KMS-11 (cell line): Measurements from ENCODE around the gene MTX2.

Experiments used
- H2AFZ ChIP-seq: fragments of 200-600 bp; sonication (generic); 2 replicates; pipeline ENCODE4 v1.6.1; 2016; ENCODE audit warnings: antibody characterized with exemption, mixed run types, low read depth
- H3K27ac ChIP-seq: fragments of 200-600 bp; sonication (generic); 2 replicates; pipeline ENCODE4 v1.6.1; 2016; ENCODE audit warnings: mild to moderate bottlenecking, mixed run types
- H3K27me3 ChIP-seq: fragments of 200-600 bp; sonication (generic); 2 replicates; pipeline ENCODE4 v1.6.1; 2017; ENCODE audit warnings: mild to moderate bottlenecking, low read depth, mixed run types, moderate library complexity; ENCODE audit not compliant: insufficient read depth
- H3K36me3 ChIP-seq: fragments of 200-600 bp; sonication (generic); 2 replicates; pipeline ENCODE4 v1.6.1; 2017; ENCODE audit warnings: mild to moderate bottlenecking, mixed run types; ENCODE audit not compliant: insufficient read depth
- H3K4me1 ChIP-seq: fragments of 200-600 bp; sonication (generic); 2 replicates; pipeline ENCODE4 v1.6.1; 2016; ENCODE audit warnings: mild to moderate bottlenecking, low read depth, mixed run types; ENCODE audit not compliant: poor library complexity, severe bottlenecking
- H3K4me2 ChIP-seq: fragments of 200-600 bp; sonication (generic); 2 replicates; pipeline ENCODE4 v1.7.0; 2016; ENCODE audit warnings: mild to moderate bottlenecking, mixed run types
- H3K4me3 ChIP-seq: fragments of 200-600 bp; sonication (generic); IDR thresholded peaks from 2 replicates; pipeline ENCODE4 v1.6.1; 2017; ENCODE audit warnings: low read depth, low read length, mixed read lengths; ENCODE audit not compliant: insufficient read depth
- H3K79me2 ChIP-seq: fragments of 200-600 bp; sonication (generic); 2 replicates; pipeline ENCODE4 v1.6.1; 2016; ENCODE audit warnings: low read depth, mixed run types; ENCODE audit not compliant: insufficient read depth
- H3K9ac ChIP-seq: fragments of 200-600 bp; sonication (generic); 2 replicates; pipeline ENCODE4 v1.6.1; 2016; ENCODE audit warnings: mild to moderate bottlenecking, mixed run types
- H4K20me1 ChIP-seq: fragments of 200-600 bp; sonication (generic); 2 replicates; pipeline ENCODE4 v1.6.1; 2016; ENCODE audit warnings: mild to moderate bottlenecking, mixed run types; ENCODE audit not compliant: insufficient read depth
- TF ChIP-seq, protein P1 (sequence below): fragments of 200-600 bp; sonication (generic); conservative IDR thresholded peaks from 2 replicates; pipeline ENCODE4 v1.6.1; 2017; ENCODE audit warnings: low read depth, mild to moderate bottlenecking, antibody characterized with exemption, low read length, moderate library complexity, mixed read lengths

MTX2 gene

DNA sequence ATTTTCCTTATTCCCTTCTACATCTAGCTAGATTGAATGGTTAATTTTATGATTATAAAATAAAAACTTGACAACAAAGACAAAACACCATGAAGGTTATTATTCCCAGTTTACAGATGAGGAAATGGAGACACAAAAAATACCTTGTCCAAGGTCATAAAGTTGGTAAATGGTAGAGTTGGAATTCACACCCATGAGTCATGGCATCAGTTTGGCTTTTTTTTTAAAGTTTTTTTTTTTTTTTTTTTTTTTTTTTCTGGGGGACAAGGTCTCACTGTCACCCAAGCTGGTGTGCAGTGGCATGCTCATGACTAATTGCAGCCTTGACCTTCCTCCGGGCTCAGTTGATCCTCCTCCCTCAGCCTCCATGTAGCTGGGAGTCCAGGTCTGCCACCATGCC, 70.0 kb downstream of the MTX2 start:
- Histone ChIP-seq H3K36me3 (no peaks in the 10 kb centered on the region), H3K4me2 (no peak overlapping the region), H3K4me3 (no peak overlapping the region), H4K20me1 (no peaks in the 10 kb centered on the region), H3K9ac (no peak overlapping the region), H2AFZ (no peak overlapping the region), H3K27me3 (no peaks in the 10 kb centered on the region), H3K4me1 (no peaks in the 10 kb centered on the region), H3K79me2 (no peaks in the 10 kb centered on the region), H3K27ac (no peak overlapping the region)
- TF ChIP-seq, protein P1, sequence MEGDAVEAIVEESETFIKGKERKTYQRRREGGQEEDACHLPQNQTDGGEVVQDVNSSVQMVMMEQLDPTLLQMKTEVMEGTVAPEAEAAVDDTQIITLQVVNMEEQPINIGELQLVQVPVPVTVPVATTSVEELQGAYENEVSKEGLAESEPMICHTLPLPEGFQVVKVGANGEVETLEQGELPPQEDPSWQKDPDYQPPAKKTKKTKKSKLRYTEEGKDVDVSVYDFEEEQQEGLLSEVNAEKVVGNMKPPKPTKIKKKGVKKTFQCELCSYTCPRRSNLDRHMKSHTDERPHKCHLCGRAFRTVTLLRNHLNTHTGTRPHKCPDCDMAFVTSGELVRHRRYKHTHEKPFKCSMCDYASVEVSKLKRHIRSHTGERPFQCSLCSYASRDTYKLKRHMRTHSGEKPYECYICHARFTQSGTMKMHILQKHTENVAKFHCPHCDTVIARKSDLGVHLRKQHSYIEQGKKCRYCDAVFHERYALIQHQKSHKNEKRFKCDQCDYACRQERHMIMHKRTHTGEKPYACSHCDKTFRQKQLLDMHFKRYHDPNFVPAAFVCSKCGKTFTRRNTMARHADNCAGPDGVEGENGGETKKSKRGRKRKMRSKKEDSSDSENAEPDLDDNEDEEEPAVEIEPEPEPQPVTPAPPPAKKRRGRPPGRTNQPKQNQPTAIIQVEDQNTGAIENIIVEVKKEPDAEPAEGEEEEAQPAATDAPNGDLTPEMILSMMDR: no peak

DNA sequence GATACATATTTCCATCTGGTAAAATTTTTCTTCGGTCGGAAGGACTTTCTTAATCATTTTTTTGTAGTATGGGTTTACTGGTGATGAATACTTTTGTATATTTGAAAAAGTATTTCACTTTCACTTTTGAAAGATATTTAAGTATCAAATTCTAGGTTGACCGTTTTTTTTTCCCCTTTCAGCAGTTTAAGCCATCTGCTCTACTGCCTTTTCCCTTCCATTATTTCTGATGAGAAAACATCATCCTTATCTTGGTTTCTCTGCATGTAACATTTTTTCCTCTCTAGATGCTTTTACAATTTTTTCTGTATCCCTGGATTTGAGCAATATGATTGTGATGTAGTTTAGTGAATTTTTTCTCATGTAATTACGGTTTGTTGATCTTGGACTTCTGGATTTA, 87.0 kb downstream of the MTX2 start:
- no peak overlapping the region for H3K27ac ChIP-seq
- H3K9ac ChIP-seq: no peak overlapping the region
- TF ChIP-seq, protein P1: no peak
- H3K79me2 ChIP-seq: no peaks in the 10 kb centered on the region
- no peaks in the 10 kb centered on the region for H3K36me3 ChIP-seq
- H3K4me2 ChIP-seq: no peak overlapping the region
- H3K4me1 ChIP-seq: no peaks in the 10 kb centered on the region
- H4K20me1 ChIP-seq: no peaks in the 10 kb centered on the region
- H3K4me3 ChIP-seq: no peak overlapping the region
- no peaks in the 10 kb centered on the region for H3K27me3 ChIP-seq
- H2AFZ ChIP-seq: no peak overlapping the region

DNA sequence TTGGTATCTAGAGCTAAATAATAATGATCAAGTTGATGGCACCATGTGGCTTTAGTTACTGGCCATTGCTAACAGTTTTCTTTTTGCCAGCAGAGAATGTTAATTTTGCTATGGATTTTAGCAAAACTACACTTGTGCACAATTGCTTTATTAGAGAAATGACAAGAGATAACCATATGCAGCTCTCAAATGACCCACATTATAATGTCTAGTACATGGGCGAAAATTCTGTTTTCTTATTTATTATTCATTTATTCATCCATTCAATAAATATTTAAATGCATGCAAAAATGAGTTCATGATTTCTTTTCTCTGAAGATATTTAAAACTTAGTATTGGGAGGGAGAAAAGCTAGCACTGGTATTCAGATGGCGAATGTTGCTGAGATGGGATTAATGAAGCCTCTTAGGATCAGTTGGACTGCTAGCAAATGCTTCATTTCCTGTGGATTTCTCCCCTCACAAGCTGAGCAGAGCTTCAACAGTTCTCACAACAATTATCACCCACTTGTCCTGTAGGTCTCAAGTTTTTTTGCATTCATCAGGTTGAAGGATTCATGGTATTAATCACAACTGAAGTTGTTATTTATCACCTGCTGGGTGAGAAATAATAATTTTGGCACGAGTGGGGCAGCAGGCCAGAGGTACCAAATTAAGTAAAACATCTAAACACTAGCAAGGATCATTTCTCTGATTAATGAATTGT, 95.2 kb downstream of the MTX2 start:
- H3K9ac ChIP-seq: no peak overlapping the region
- H3K27ac ChIP-seq: no peak overlapping the region
- TF ChIP-seq, protein P1: no peak
- no peaks in the 10 kb centered on the region for H3K79me2 ChIP-seq
- H3K4me2 ChIP-seq: no peak overlapping the region
- H3K36me3 ChIP-seq: no peaks in the 10 kb centered on the region
- H3K27me3 ChIP-seq: no peaks in the 10 kb centered on the region
- no peak overlapping the region for H3K4me3 ChIP-seq
- no peaks in the 10 kb centered on the region for H4K20me1 ChIP-seq
- H2AFZ ChIP-seq: no peak overlapping the region
- H3K4me1 ChIP-seq: no peaks in the 10 kb centered on the region

DNA sequence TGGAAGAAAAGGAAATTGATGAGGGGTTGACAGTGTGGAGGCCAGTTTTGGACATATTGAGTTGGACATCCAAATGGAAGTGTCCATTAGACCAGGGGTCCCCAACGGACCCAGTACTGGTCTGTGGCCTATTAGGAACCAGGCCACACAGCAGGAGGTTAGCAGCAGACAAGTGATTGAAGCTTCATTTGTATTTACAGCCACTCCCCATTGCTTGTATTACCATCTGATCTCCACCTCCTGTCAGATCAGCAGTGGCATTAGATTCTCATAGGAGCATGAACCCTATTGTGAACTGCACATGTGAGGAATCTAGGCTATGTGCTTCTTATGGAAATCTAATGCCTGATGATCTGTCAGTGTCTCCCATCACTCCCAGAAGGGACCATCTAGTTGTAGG, 99.1 kb downstream of the MTX2 start:
- Histone ChIP-seq H3K36me3 (no peaks in the 10 kb centered on the region), H2AFZ (no peak overlapping the region), H3K79me2 (no peaks in the 10 kb centered on the region), H3K4me1 (no peaks in the 10 kb centered on the region), H3K4me2 (no peak overlapping the region), H3K9ac (no peak overlapping the region), H3K4me3 (no peak overlapping the region), H3K27me3 (no peaks in the 10 kb centered on the region), H4K20me1 (no peaks in the 10 kb centered on the region), H3K27ac (no peak overlapping the region)
- TF ChIP-seq, protein P1: no peak
